Measurements from ENCODE around the gene CCDC80. TPM values are rescaled to one million over a fixed set of nuclear protein-coding genes. Genes with fewer than 3 reads are reported as not detected.
"Not testable (repeated sequence)": the region's sequence is repeated elsewhere in the genome, so short reads cannot be mapped to it uniquely, and the experiment has no call there.

The CCDC80 gene
- total RNA-seq, 2 donors from 2014 or later = 9.4 to 23.9 TPM

DNA sequence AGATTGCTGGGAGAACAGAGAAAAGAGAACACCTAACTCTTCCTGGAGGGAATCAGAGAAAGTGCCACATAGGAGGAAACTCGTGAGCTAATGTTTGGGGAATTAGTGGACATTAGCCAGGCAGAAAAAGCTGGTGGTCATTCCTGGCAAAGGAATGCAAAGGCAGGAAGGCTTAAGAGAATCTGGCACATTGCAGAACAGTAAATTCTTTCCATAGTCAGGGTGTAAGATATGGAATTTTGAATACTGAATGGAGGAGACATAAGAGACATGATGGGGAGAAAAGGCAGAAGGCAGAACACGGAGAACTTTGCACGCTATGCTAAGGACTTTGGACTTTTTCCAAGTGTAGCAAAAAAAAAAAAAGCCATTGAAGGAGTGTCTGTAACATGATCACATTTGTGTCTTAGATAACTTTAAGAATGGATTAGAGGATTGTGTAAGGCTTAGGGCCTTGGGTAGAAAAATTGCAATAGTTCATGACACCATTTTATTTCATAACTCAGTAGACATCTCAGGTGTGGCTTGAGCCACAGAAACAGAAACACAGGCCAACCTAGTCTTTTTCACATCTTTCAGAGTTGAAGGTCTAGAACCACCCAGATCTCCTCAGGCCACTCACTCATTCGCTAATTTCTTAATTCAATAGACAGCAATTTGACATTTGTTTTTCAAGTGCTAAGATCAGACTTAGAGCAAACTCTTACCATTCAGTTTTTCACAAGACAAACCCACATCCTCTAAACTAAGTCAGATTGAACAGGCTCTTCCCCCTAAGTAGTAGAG lies 31.2 kb upstream of the CCDC80 start:
- DNase-seq (no peak), ATAC-seq (no peak)
- intact Hi-C loops (cut with DNase I, micrococcal nuclease) = no loop called here

DNA sequence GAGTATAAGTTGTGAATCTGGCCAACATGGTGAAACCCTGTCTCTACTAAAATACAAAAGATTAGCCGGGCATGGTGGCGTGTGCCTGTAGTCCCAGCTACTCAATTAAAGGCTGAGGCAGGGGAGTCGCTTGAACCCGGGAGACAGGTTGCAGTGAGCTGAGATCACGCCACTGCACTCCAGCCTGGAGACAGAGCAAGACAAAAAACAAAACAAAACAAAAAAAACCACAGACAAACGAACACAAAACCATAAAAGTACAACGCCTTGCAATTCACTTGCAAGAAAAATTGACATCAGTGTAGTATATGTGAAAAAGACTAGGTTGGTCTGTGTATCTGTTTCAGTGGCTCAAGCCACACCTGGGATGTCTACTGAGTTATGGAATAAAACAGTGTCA lies 29.9 kb upstream of the CCDC80 start:
- ATAC-seq (no peak), DNase-seq (no peak)
- intact Hi-C loops (cut with DNase I, micrococcal nuclease) = no loop called here

DNA sequence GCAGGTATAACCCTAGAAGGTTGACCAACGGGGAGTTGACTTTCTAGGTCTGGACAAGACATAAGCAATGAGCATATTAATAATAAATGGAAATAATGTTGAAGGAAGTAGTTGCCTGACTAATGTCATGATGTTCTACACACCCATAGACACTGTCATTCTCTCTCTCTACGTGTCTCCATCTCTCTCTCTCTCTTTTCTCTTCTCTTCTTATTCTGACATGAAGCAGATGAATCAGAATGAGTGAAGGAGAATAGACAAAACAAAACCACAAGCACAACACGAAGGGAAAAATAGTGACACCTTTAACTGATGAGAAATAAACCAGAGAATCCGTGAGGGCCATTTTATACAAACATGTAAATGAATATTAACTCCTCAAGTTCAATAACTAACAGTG lies 26.7 kb upstream of the CCDC80 start:
- no peak for DNase-seq
- ATAC-seq = no peak
- intact Hi-C loops (cut with DNase I, micrococcal nuclease) = no loop called here

DNA sequence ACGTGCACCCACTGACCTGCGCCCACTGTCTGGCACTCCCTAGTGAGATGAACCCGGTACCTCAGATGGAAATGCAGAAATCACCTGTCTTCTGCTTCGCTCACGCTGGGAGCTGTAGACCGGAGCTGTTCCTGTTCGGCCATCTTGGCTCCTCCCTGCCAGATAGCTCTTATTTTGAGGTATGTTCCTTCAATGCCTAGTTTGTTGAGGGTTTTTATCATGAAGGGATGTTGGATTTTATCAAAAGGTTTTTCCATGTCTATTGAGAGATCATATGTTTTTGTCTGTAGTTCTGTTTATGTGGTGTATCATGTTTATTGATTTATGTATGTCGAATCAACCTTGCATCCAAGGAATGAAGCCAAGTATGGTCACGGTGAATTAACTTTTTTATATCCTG lies 24.1 kb upstream of the CCDC80 start:
- intact Hi-C loops (cut with DNase I, micrococcal nuclease); ATAC-seq; DNase-seq: not testable (repeated sequence)

DNA sequence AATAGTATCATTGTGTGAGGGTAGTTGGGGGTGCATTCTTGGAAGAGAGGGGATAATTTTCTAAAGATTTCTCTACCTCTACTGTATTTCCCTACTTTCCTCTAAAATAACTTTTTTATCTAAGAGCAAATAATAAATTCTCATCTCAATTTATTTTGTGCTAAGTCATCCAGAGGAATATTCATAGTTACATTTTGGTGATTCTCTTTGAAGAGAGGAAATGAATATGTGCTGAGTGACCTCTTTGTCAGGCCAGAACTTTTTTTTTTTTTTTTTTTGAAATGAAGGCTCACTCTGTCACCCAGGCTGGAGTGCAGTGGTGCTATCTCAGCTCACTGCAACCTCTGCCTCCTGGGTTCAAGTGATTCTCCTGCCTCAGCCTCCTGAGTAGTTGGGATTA lies 15.1 kb upstream of the CCDC80 start:
- intact Hi-C loops (cut with DNase I, micrococcal nuclease) = no loop called here
- DNase-seq (no peak), ATAC-seq (no peak)

DNA sequence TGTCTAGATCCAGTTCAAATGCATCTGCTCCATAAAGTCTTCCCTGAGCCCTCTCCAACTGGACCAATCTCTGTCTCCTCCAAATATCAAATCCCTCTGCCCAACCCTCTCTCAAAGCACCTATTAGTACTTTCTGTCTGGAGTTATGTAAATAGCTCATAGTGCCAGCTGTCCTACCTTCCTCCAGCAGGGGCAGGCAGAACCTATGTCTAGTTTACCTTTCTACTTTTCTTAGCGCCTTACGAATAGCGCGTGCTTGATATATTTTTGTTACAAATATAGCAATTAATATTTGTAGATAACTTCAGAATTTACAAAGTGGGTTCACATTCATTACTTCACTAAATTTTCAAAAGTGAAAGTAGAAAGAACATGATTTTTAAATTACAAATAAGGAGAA lies 14.0 kb upstream of the CCDC80 start:
- DNase-seq = no peak
- ATAC-seq = no peak
- intact Hi-C loops (cut with DNase I, micrococcal nuclease) = no loop called here

- no peak for ATAC-seq
- no peak for DNase-seq
- intact Hi-C loops (cut with DNase I, micrococcal nuclease) = no loop called here
Measured at GRCh38 chr3:112654492-112654891, 13.5 kb upstream of the CCDC80 start.

GRCh38 chr3:112653881-112654300 lies 12.9 kb upstream of the CCDC80 start:
- peak in 1 of 2 donors; percentile 31 for DNase-seq
- intact Hi-C loops (cut with DNase I, micrococcal nuclease) = no loop called here
- no peak for ATAC-seq

DNA sequence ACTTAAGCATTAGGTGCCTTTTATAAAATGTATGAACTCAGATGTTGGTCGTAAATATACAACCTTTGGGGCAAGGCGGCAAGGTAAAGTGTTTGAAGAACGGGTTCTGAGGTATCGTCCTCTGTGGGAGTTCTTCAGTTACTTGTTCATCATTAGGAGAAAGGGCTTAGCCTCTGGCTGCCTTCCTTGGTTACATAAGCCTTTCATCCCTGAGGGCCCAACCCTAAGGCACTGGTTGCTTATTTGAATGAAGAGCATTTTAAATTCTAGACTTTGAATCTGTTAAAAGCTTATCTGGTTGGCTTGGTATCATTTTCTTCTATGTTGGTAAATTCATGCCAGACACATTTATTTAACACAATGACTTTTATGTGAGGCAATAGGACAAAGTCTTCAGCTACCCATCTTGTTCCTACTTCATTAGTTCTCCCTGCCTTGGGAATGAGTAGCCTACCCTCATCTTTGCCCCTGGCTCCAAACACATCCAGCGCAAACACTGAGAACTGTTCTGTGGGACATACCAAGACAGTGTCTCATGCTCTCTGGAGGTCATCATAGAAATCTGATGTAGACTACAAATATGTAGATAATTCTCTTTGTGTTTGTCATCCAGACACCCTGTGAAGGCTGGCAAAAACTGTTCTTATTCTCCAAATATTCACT lies 12.4 kb upstream of the CCDC80 start:
- no peak for DNase-seq
- intact Hi-C loops (cut with DNase I, micrococcal nuclease) = no loop called here
- ATAC-seq = no peak

DNA sequence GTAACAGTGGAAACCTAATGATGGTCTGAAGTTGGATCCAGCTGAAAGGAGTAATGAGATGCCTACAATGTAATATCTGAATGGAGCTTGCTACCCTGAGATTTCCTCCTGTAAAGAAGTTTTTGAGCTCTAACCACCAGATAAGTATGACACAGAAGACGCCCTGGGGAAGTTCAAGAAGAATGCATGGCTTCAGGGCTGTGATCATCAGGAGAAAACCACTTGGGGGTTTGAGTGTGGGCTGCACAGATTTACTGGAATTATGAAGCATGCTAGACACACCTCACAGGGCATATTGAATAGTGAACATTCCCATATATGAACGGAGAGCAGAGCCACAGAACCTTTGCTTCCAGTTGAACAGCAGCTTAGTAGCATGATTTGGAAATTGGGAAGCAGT lies 10.6 kb upstream of the CCDC80 start:
- intact Hi-C loops (cut with DNase I, micrococcal nuclease) = no loop called here
- ATAC-seq (no peak), DNase-seq (no peak)

DNA sequence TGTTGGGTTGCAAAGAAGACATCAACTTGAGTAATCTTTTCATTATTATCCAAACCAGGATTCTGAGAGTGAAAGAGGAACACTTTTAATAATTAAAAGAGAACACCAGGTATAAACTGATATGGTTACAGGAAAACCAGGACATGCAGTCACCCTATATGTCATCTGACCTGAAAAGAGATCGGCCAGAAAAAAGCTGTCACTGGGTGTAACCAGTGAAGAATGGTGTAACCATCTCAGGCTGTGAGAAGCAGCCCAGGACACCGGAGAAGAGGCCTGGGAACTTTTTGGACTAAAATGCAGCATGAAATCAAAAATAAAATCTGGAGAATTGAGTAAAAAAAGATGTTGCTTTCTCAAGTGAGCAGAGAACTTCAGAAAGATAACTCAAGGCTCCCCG lies 10.1 kb upstream of the CCDC80 start:
- intact Hi-C loops (cut with DNase I, micrococcal nuclease) = no loop called here
- ATAC-seq = no peak

GRCh38 chr3:112650482-112650881 lies 9.5 kb upstream of the CCDC80 start:
- intact Hi-C loops (cut with DNase I, micrococcal nuclease) = no loop called here
- ATAC-seq = no peak

More for the DNA sequence above, 10.1 kb upstream of the CCDC80 start:
- no peak for DNase-seq

GRCh38 chr3:112649478-112649735 lies 8.5 kb upstream of the CCDC80 start:
- intact Hi-C loops (cut with DNase I, micrococcal nuclease) = loop anchor here in 1 of 2 donors (5.0 kb wide), 1 partner anchor 328 kb away; the partner anchor contains the start of gene CD200R1
- DNase-seq (no peak), ATAC-seq (no peak)

More at GRCh38 chr3:112650482-112650881, 9.5 kb upstream of the CCDC80 start:
- no peak for DNase-seq

DNA sequence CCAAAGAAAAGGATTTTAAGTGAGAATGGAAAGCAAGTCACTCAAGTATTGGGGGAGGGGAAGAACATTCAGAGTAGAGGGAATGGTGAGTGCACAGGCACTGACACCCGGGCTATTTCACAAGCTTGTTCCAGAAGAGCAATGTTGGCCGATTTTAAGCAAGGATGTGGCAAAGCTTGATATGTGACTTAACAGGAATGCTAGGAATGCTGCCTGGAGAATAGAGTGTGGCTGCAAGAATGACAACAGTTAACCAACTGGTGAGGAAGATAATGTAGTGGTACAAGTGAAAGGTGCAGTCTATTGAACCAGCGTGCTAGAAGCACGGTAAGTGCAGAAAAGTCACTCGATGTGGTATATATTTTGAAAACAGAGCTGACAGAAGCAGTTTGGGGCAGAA lies 6.2 kb upstream of the CCDC80 start:
- intact Hi-C loops (cut with DNase I, micrococcal nuclease) = loop anchor here in 1 of 2 donors (5.0 kb wide), 1 partner anchor 330 kb away; the partner anchor contains the start of gene CD200R1
- ATAC-seq = no peak

DNA sequence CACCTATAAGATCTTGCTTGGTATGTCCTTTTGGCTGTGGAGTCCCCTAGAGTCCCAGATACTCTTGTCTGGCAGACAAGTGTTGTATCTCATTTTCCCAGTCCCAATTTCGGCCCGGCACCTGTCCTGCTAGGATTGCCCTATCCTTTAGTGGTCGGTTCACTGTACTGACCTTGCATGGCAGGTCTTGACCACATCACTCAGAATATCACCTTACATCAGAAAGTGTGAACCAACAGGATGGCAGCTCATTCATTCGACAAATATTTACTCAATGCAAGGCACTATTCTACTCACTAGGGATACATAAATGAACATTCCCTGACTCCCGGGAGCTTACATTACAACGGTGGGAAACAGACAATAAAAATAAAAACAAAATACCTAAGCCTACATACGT lies 5.7 kb upstream of the CCDC80 start:
- intact Hi-C loops (cut with DNase I, micrococcal nuclease) = loop anchor here in 1 of 2 donors (5.0 kb wide), 1 partner anchor 331 kb away; the partner anchor contains the start of gene CD200R1
- no peak for DNase-seq
- no peak for ATAC-seq

More for the DNA sequence above, 6.2 kb upstream of the CCDC80 start:
- no peak for DNase-seq

GRCh38 chr3:112644453-112644852 lies 3.5 kb upstream of the CCDC80 start:
- intact Hi-C loops (cut with DNase I, micrococcal nuclease) = loop anchor here in 1 of 2 donors (5.0 kb wide), 1 partner anchor 168 kb away; no protein-coding TSS in a partner anchor
- DNase-seq (no peak), ATAC-seq (no peak)

DNA sequence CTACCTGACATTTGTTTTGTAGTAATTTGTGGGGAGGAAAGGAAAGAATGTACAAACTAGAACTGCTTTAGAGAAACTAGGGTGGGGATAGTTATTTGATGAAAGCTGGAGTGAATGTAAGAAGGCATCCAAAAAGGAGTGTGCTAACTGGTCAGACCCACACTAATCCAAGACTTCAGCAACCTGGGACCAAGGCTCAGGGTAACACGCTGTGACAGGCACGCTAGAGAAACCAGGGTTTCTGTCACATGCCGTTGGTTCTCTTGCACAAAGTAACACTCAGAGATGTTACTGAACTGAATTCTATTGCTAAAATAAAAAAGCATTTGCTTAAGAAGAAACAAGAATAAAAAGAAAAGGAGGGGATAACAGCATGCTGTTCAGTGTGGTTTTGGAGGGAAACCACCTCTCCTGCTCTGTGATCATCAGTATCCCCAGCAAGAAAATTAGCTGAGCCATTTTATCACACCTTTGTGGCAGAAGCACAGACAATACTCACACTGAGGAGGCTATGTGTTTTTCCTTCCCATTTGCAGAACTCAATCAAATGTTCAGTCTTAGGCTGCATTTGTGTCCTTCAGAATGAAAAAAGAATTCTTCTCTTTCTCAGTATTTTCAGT lies 2.8 kb upstream of the CCDC80 start:
- ATAC-seq = no peak
- intact Hi-C loops (cut with DNase I, micrococcal nuclease) = loop anchor here in 1 of 2 donors (5.0 kb wide), 1 partner anchor 169 kb away; no protein-coding TSS in a partner anchor
- DNase-seq = no peak

- DNase-seq = peak; percentile 78 to 83
- peak; percentile 90 for ATAC-seq
- intact Hi-C loops (cut with DNase I, micrococcal nuclease) = loop anchor here in 1 of 2 donors (5.0 kb wide), 1 partner anchor 169 kb away; no protein-coding TSS in a partner anchor
Measured at GRCh38 chr3:112642912-112643506, 2.1 kb upstream of the CCDC80 start.

DNA sequence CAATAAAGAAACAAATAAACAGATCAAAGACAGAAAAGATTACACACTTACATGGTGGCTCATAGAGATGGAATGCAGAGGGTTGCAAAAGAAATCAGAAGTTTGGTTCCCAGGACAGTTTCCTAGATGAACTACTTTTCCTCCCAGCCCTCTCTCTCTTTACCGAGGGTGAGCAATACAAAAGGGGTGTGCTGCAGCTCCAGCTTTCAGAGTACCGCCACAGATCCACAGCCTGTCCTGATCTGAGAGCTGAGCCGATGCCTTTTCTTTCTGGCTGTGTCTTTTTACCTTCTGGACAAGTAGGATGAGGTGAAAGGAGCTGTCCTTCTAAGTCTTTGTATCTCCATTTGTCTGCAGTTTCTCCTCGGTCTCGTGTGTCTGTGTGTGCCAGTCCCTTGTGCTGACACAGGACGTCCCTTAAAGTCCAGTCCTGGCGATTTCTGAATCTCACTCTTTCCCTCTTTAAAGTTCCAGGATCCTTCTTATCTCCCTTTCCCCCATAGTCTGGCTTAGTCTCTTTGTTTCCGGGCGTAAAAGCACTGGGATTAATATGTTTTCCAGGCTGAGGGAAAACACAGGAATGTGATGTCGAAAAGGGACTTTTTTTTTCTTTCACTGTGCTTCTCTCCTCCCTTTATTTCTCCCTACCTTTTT lies 540 bp downstream of the CCDC80 start:
- ATAC-seq (no peak), DNase-seq (no peak)

More for the DNA sequence above, 540 bp downstream of the CCDC80 start:
- intact Hi-C loops (cut with DNase I, micrococcal nuclease) = loop anchor here in 1 of 2 donors (5.0 kb wide), 1 partner anchor 172 kb away; no protein-coding TSS in a partner anchor

Measured in left colon (tissue), 2 donors.